Brain microvascular endothelial cell (primary cell): ENCODE results near the gene CFAP45.

Source experiments
- DNase-seq: peaks from one replicate; pipeline ENCODE4 v3.0.0-alpha.2; 2020
- H3K27ac ChIP-seq: fragments of 250-450 bp; sonication (Bioruptor Pico); 2 replicates; pipeline ENCODE4 v1.5.1; 2020; ENCODE audit warnings: mild to moderate bottlenecking, moderate library complexity
- H3K27me3 ChIP-seq: fragments of 250-450 bp; sonication (Bioruptor Pico); replicated peaks from 2 replicates; pipeline ENCODE4 v1.5.1; 2020; ENCODE audit warnings: mild to moderate bottlenecking
- H3K36me3 ChIP-seq: fragments of 250-450 bp; sonication (Bioruptor Pico); replicated peaks from 2 replicates; pipeline ENCODE4 v1.5.1; 2020; ENCODE audit warnings: mild to moderate bottlenecking
- H3K4me3 ChIP-seq: 2 replicates; pipeline ENCODE4 v1.5.1; 2011; ENCODE audit warnings: low read depth, mild to moderate bottlenecking, control low read depth, low read length, moderate library complexity
- in situ Hi-C: cut with HindIII; loops from 2 replicates; pipeline ENCODE4 v1.10.0; 2017; ENCODE audit warnings: low sequenced_read_pairs, low pct_ligation_motif_present
- TF ChIP-seq, protein P1 (sequence below): IDR thresholded peaks from 2 replicates; pipeline ENCODE4 v1.5.1; 2011; ENCODE audit warnings: low read depth, mild to moderate bottlenecking, moderate library complexity, low read length, control low read depth, inconsistent platforms; ENCODE audit errors: missing control alignments

The CFAP45 gene

DNA sequence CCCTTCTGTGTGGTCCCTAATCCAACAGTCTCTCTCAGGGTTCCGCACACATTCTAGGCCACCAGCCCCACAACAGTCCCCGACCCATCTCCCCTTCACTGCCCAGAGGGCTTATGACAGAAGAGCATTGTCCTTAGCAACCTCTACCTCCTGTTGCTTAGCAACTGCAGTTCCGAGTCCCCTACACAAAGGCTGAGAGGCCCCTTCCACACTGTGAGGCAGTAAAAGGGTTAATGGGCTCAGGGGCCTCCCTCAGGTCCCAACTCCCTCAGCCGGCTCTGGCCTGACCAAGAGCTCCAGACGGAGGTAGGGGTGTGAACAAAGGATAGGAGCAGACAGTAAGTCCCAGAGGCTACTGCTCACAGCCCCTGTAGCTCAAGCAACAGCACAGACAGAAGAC is 41.2 kb upstream of the CFAP45 start:
- TF ChIP-seq, protein P1, sequence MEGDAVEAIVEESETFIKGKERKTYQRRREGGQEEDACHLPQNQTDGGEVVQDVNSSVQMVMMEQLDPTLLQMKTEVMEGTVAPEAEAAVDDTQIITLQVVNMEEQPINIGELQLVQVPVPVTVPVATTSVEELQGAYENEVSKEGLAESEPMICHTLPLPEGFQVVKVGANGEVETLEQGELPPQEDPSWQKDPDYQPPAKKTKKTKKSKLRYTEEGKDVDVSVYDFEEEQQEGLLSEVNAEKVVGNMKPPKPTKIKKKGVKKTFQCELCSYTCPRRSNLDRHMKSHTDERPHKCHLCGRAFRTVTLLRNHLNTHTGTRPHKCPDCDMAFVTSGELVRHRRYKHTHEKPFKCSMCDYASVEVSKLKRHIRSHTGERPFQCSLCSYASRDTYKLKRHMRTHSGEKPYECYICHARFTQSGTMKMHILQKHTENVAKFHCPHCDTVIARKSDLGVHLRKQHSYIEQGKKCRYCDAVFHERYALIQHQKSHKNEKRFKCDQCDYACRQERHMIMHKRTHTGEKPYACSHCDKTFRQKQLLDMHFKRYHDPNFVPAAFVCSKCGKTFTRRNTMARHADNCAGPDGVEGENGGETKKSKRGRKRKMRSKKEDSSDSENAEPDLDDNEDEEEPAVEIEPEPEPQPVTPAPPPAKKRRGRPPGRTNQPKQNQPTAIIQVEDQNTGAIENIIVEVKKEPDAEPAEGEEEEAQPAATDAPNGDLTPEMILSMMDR, result no peak
- no peak for DNase-seq
- H3K36me3 ChIP-seq, result no peaks in the 10 kb centered on the region
- no peak overlapping the region for H3K4me3 ChIP-seq
- H3K27ac ChIP-seq, result no peak overlapping the region
- peaks cover 18% of the 10 kb centered on the region for H3K27me3 ChIP-seq
- in situ Hi-C loops, result no loop called here

DNA sequence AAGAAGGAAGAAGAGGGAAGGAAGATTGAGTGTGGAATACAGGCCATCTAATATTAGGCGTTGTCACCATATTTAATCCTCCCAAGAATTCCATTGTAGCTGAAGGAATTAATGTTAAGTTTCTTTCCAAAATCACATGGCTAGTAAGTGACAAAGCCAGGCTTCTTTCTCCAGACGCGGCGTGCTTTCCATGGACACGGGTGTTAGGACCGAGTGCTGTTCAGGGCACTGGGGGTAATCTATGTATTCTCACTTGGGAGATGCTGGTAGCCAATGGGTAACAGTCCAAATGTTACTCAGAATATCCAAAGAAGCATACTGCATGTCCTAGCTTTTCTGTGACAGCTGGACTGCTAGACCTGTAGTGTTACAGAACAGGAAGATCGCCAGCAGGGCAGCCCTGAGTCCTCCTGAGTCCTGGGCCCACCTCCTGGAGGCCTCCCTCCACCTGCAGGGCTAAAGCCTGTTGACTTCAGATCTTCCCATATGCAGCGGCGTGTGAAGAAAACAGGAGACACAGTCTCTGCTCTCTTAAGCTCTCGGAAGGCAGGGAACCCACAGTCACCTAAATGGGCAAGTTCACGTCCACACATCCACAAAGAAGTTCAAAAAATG is 40.1 kb upstream of the CFAP45 start:
- in situ Hi-C loops, result no loop called here
- H3K27ac ChIP-seq, result no peak overlapping the region
- H3K27me3 ChIP-seq, result peaks cover 10% of the 10 kb centered on the region
- TF ChIP-seq, protein P1, result no peak
- no peaks in the 10 kb centered on the region for H3K36me3 ChIP-seq
- no peak overlapping the region for H3K4me3 ChIP-seq
- DNase-seq, result no peak

DNA sequence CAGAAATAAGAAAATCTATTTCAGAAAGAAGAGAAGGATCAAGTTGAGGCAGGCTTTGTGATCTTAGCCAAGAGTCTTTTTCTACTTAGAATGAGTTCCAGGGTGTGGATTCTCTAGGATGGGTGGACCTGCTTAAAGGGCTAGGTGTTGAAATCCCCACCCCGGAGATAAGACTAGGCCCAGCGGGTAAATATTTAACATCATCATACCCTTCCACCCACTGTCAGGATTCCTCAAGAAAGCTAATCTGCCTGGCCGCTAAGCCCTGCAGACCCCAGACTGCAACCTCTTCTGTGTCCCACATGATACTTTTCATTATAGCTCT is 39.7 kb upstream of the CFAP45 start:
- H3K4me3 ChIP-seq, result no peak overlapping the region
- TF ChIP-seq, protein P1, result no peak
- H3K27me3 ChIP-seq, result peaks cover 6% of the 10 kb centered on the region
- H3K36me3 ChIP-seq, result no peaks in the 10 kb centered on the region
- no peak overlapping the region for H3K27ac ChIP-seq
- in situ Hi-C loops, result no loop called here
- DNase-seq, result no peak

DNA sequence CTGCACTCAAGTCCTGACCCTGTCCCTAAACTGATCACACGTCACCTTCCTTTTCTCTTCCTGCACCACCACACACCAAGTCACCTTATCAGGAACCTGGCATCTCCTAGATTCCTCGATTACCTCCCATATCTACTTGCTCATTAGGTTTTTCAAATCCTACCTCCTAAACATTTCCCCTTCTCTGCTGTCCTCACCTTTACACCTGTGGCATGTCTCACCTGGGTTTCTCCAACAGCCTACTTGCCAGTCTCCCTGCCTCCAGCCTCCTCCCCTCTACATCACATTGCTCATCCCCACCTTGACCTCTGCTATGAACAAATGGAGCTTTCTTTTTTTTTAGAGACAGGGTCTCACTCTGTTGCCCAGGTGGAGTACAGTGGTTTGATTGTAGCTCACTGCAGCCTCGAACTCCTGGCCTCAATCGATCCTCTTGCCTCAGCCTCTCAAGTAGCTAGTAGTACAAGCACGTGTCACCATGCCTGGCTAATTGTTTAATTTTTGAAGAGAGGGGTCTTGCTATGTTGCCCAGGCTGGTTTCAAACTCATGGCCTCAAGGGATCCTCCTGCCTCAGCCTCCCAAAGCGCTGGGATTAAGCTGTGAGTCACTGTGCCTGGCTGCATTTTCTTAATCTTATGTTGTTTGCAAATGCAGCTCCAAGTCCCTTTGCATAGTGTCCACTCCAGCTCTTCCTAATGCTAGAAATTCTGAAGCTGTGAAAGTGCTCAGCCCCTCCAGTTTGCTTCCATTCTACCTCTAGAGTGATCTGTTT is 39.1 kb upstream of the CFAP45 start:
- no peak overlapping the region for H3K27ac ChIP-seq
- in situ Hi-C loops, result no loop called here
- peaks cover under 1% of the 10 kb centered on the region for H3K27me3 ChIP-seq
- no peak overlapping the region for H3K4me3 ChIP-seq
- DNase-seq, result no peak
- no peaks in the 10 kb centered on the region for H3K36me3 ChIP-seq
- TF ChIP-seq, protein P1, result no peak

DNA sequence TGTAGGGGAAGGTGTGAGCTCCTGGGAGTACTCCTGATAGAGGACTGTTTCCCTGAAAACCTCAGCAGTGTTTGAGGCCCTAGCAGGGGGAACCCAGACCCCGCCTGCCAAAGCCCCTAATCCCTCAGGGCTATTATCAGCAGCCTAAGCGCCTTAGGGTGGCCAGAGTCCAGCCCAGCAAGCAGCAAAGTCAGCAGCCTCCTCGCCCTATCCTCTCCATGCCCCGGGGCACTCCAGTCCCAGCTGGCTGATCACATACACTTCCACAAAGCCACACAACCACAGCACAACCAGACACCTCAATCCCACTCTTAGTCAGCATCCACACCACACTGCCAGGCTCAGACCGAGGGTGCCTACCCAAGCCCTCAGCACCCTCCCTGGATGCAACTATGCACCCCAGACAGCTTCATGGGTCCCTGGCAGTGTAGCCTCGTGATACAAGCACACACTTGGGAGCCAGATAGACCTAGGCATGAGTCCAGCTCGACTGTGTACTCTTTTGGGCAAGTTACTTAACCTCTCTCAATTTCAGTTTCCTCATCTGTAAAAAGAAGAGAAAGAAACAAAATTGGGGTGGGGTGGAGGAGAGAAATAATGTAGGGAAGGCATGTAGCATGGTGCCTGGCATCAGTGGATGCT is 38.4 kb upstream of the CFAP45 start:
- in situ Hi-C loops, result no loop called here
- no peak for DNase-seq
- Histone ChIP-seq H3K27ac (no peak overlapping the region), H3K36me3 (no peaks in the 10 kb centered on the region), H3K27me3 (no peaks in the 10 kb centered on the region), H3K4me3 (no peak overlapping the region)
- TF ChIP-seq, protein P1, result no peak
